ENCODE measurements around the gene GLI1. TPM values are rescaled to one million over a fixed set of nuclear protein-coding genes. Genes with fewer than 3 reads are reported as not detected.
A peak's percentile ranks its signal among the peaks of the same experiment; 100 is the strongest.
"Not testable (repeated sequence)": the region's sequence is repeated elsewhere in the genome, so short reads cannot be mapped to it uniquely, and the experiment has no call there.

The GLI1 gene
- under 0.01 and 0.26 TPM in 2 replicates for total RNA-seq

- peaks cover 5% of the 10 kb centered on the region for H3K27me3 ChIP-seq (ENCODE audit: control insufficient read depth, insufficient read depth, low read length)
- no peak for FAIRE-seq
- TF ChIP-seq CTCF (IDR thresholded peaks at IDR 0.05; ENCODE audit: insufficient read depth, low read length, severe bottlenecking): no peak
- H3K36me3 ChIP-seq (ENCODE audit: control insufficient read depth, insufficient read depth, low read length): no peaks in the 10 kb centered on the region
- DNase-seq (ENCODE audit: low read depth): no peak
- peak within 1 kb of the TSS; percentile 66 for H3K4me3 ChIP-seq (ENCODE audit: low read depth, low read length)
These were observed at the start of gene GLI1 for GRCh38 chr12:57459750-57460467. Gene GLI1 (plus strand): TSS chr12:57459785. CDS start chr12:57463692, 3,907 bp downstream.

DNA sequence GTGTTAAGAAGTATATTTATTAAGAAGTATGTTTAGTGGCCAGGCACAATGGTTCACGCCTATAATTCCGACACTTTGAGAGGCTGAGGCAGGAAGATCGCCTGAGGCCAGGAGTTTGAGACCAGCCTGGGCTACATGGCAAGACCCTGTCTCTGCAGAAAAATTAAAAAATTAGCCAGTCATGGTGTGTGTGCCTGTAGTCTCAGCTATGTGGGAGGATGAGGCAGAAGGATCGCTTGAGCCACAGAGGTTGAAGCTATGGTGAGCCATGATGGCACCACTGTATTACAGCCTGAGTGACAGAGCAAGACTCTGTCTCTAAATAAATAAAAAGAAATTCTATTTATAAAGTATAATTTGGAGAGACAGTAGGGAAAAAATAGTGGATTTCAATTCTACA is 49.1 kb upstream of the GLI1 start:
- no peaks in the 10 kb centered on the region for H3K36me3 ChIP-seq (ENCODE audit: control insufficient read depth, insufficient read depth, low read length)
- no peak overlapping the region for H3K4me3 ChIP-seq (ENCODE audit: low read depth, low read length)
- no peak for TF ChIP-seq CTCF (IDR thresholded peaks at IDR 0.05; ENCODE audit: insufficient read depth, low read length, severe bottlenecking)
- DNase-seq (ENCODE audit: low read depth) (no peak), FAIRE-seq (no peak)
- H3K27me3 ChIP-seq (ENCODE audit: control insufficient read depth, insufficient read depth, low read length): no peaks in the 10 kb centered on the region

DNA sequence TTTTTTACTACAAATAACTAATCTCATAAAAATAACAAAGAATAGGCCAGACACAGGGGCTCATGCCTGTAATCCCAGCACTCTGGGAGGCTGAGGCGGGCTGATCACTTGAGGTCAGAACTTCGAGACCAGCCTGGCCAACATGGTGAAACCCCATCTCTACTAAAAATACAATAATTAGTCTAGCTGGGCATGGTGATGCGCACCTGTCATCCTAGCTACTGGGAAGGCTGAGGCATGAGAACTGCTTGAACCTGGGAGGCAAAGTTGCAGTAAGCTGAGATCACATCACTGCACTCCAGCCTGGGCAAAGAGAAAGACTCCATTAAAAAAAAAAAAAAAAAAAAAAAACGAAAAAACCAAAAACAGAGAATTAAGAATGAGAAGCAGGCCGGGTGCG is 45.4 kb upstream of the GLI1 start:
- H3K4me3 ChIP-seq (ENCODE audit: low read depth, low read length); FAIRE-seq; H3K36me3 ChIP-seq (ENCODE audit: control insufficient read depth, insufficient read depth, low read length); DNase-seq (ENCODE audit: low read depth); H3K27me3 ChIP-seq (ENCODE audit: control insufficient read depth, insufficient read depth, low read length): not testable (repeated sequence)

GRCh38 chr12:57415088-57415487 is 44.5 kb upstream of the GLI1 start:
- DNase-seq (ENCODE audit: low read depth) (no peak), FAIRE-seq (no peak)
- Histone ChIP-seq H3K36me3 (ENCODE audit: control insufficient read depth, insufficient read depth, low read length) (no peaks in the 10 kb centered on the region), H3K27me3 (ENCODE audit: control insufficient read depth, insufficient read depth, low read length) (no peaks in the 10 kb centered on the region), H3K4me3 (ENCODE audit: low read depth, low read length) (no peak overlapping the region)
- TF ChIP-seq CTCF (IDR thresholded peaks at IDR 0.05; ENCODE audit: insufficient read depth, low read length, severe bottlenecking): no peak

DNA sequence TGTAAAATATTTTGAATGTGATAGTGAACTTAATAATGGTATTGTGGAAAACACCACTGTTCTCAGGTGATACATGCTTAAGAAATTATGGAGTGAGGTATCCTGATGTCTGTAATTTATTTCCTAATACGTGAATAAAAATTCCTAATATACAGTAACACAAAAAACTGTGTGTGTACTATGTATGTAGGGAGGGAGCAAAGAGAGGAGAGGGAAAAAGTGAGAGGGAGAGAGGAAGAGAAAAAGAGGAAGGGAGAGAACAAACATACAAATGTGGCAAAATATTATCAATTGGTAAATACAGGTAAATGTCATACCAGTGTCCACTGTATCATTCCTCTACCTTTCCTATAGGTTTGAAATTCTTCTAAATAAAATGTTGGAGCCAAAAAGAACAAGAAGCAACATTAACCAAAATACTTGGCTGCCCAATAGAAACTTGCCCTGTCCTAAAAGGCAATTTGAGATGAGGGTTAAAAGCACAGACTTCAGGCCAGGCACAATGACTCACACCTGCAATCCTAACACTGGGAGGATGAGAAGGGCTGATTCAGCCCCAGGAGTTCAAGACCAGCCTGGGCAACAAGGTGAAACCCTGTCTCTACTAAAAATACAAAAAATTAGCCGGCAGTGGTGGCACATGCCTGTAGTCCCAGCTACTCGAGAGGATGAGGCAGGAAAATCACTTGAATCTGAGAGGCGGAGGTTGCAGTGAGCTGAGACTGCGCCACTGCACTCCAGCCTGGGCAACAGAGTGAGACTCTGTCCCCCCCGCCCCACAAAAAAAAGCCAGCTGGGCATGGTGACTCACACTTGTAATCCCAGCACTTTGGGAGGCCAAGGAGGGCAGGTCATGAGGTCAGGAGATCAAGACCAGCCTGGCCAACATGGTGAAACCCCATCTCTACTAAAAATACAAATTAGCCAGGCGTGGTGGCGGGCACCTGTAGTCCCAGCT is 43.3 kb upstream of the GLI1 start:
- no peaks in the 10 kb centered on the region for H3K36me3 ChIP-seq (ENCODE audit: control insufficient read depth, insufficient read depth, low read length)
- no peak for TF ChIP-seq CTCF (IDR thresholded peaks at IDR 0.05; ENCODE audit: insufficient read depth, low read length, severe bottlenecking)
- FAIRE-seq (no peak), DNase-seq (ENCODE audit: low read depth) (peak; percentile 38)
- no peak overlapping the region for H3K4me3 ChIP-seq (ENCODE audit: low read depth, low read length)
- H3K27me3 ChIP-seq (ENCODE audit: control insufficient read depth, insufficient read depth, low read length): no peaks in the 10 kb centered on the region

GRCh38 chr12:57418255-57418654 is 41.3 kb upstream of the GLI1 start:
- Histone ChIP-seq H3K27me3 (ENCODE audit: control insufficient read depth, insufficient read depth, low read length) (no peaks in the 10 kb centered on the region), H3K4me3 (ENCODE audit: low read depth, low read length) (no peak overlapping the region), H3K36me3 (ENCODE audit: control insufficient read depth, insufficient read depth, low read length) (peaks cover 1% of the 10 kb centered on the region)
- FAIRE-seq (no peak), DNase-seq (ENCODE audit: low read depth) (no peak)
- no peak for TF ChIP-seq CTCF (IDR thresholded peaks at IDR 0.05; ENCODE audit: insufficient read depth, low read length, severe bottlenecking)
